Uterus (tissue), 2 donors: ENCODE measurements around the gene LMBR1.

ENCODE experiments used
- POLR2A ChIP-seq, 2 donors: fragments of 450-650 bp; IDR thresholded peaks; one replicate each; pipeline ENCODE4 v1.6.1; 2016; ENCODE audit warnings: antibody characterized with exemption in 2 of 2, mild to moderate bottlenecking in 1 of 2, moderate library complexity in 1 of 2
- TF ChIP-seq, protein P1 (sequence below), 4 experiments: fragments of 200-600 bp in 2 of 4; fragments of 450-650 bp in 2 of 4; sonication (generic) in 2 of 4; IDR thresholded peaks; one replicate each; pipeline ENCODE4 v1.5.1; 2016 to 2019; ENCODE audit warnings: antibody characterized with exemption in 4 of 4, mild to moderate bottlenecking in 2 of 4, moderate library complexity in 1 of 4

DNA sequence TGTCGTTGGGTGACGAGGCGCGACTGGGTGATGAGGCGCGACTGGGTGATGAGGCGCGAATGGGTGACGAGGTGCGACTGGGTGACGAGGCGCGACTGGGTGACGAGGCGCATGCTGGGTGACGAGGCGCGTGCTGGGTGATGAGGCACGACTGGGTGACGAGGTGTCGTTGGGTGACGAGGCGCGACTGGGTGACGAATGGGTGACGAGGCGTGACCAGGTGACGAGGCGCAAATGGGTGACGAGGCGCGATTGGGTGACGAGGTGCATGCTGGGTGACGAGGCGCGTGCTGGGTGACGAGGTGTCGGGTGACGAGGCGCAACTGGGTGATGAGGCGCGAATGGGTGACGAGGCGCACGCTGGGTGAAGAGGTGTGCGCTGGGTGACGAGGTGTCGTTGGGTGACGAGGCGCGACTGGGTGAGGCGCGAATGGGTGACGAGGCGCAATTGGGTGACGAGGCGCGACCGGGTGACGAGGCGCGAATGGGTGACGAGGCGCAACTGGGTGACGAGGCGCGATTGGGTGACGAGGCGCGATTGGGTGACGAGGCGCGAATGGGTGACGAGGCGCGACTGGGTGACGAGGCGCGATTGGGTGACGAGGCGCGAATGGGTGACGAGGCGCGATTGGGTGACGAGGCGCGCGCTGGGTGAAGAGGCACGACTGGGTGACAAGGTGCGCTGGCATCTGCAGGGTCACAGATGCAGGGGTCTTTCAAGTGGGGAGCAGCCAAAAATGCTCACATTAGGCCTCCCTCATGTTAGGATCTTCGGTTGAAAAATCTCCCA lies 48.6 kb upstream of the LMBR1 start:
- TF ChIP-seq, protein P1, sequence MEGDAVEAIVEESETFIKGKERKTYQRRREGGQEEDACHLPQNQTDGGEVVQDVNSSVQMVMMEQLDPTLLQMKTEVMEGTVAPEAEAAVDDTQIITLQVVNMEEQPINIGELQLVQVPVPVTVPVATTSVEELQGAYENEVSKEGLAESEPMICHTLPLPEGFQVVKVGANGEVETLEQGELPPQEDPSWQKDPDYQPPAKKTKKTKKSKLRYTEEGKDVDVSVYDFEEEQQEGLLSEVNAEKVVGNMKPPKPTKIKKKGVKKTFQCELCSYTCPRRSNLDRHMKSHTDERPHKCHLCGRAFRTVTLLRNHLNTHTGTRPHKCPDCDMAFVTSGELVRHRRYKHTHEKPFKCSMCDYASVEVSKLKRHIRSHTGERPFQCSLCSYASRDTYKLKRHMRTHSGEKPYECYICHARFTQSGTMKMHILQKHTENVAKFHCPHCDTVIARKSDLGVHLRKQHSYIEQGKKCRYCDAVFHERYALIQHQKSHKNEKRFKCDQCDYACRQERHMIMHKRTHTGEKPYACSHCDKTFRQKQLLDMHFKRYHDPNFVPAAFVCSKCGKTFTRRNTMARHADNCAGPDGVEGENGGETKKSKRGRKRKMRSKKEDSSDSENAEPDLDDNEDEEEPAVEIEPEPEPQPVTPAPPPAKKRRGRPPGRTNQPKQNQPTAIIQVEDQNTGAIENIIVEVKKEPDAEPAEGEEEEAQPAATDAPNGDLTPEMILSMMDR (IDR thresholded peaks at IDR 0.05): no peak
- TF ChIP-seq POLR2A (IDR thresholded peaks at IDR 0.05): no peak
